A549 (cell line): ENCODE measurements around the gene SFRP5.

ENCODE experiments used
- CEBPB ChIP-seq, 2 experiments: fragments of >200 bp in 1 of 2; sonication (Bioruptor Twin) in 1 of 2; formaldehyde crosslinking in 1 of 2; IDR thresholded peaks; 2 replicates each; pipeline ENCODE4 v1.6.1; 2012 to 2016
- TF ChIP-seq, protein P1 (sequence below): fragments of >200 bp; sonication (Bioruptor Twin); formaldehyde crosslinking; IDR thresholded peaks from 3 replicates; pipeline ENCODE4 v1.5.1; 2016

DNA sequence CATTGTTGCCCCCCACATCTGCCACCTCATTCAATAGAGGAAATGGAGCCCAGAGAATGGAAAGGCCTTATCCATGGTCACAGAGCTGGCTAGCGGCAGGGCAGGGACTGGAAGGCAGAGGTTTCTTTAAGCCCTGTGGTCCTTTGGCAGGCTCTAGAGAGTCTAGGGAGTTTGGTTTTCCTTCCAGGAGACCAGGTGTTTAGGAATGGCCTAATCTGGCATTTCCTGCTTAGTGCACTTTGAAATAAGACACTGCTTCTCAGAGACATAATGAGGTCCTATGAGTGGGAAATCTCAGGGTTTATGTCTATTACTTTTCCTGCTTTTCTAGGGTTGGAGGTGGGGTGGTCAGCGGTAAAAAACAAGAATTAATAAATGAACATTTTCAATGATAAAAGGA is 52.2 kb downstream of the SFRP5 start:
- TF ChIP-seq, protein P1, sequence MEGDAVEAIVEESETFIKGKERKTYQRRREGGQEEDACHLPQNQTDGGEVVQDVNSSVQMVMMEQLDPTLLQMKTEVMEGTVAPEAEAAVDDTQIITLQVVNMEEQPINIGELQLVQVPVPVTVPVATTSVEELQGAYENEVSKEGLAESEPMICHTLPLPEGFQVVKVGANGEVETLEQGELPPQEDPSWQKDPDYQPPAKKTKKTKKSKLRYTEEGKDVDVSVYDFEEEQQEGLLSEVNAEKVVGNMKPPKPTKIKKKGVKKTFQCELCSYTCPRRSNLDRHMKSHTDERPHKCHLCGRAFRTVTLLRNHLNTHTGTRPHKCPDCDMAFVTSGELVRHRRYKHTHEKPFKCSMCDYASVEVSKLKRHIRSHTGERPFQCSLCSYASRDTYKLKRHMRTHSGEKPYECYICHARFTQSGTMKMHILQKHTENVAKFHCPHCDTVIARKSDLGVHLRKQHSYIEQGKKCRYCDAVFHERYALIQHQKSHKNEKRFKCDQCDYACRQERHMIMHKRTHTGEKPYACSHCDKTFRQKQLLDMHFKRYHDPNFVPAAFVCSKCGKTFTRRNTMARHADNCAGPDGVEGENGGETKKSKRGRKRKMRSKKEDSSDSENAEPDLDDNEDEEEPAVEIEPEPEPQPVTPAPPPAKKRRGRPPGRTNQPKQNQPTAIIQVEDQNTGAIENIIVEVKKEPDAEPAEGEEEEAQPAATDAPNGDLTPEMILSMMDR, result no peak
- TF ChIP-seq CEBPB (IDR thresholded peaks at IDR 0.05), result no peak
